ENCODE measurements around the gene KCNIP2.

The KCNIP2 gene

DNA sequence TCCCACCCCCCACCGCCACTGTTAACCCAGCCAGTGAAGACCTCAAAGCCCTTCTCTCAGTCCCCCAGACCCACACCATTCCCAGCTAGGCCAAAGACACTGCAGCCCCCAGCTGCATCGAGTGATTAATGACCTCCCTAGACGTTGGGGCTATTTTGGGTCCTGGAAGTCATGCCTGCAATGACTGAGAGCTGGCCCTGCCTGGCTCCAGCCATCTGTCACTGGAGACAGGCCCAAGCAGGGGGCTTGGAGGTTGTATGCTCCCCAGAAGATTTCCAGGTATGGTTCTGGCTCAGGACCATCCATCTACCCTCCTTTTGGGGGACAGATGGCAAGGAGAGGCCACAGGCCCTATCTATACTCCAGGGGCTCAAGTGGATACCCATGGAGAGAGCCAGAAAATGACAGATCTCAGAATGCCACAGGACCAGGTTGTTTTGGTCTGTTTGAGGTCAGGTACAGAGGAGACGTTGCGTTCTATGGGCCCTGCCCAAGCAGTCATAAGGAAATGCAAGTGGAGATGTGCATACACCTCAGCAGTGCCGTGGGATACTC is 5.1 kb downstream of the KCNIP2 start:
- no peaks in the 10 kb centered on the region for H3K27me3 ChIP-seq (ENCODE audit: low read depth, low read length)
- no peak overlapping the region for H3K4me3 ChIP-seq (ENCODE audit: low read length)
- no peaks in the 10 kb centered on the region; the same call in 1 of the 2 replicates for H4K20me1 ChIP-seq (ENCODE audit: insufficient read depth, low read length)
- no peak overlapping the region for H3K4me2 ChIP-seq (ENCODE audit: low read length)
- H2AFZ ChIP-seq (ENCODE audit: low read depth, low read length): no peak overlapping the region
- H3K36me3 ChIP-seq (replicated peaks; ENCODE audit: low read depth, low read length): no peaks in the 10 kb centered on the region
- no peaks in the 10 kb centered on the region for H3K9me3 ChIP-seq (ENCODE audit: insufficient read depth, low read length)
- peaks cover 29% of the 10 kb centered on the region for H3K4me1 ChIP-seq (ENCODE audit: low read length)
- no peak overlapping the region for H3K27ac ChIP-seq (ENCODE audit: low read length)
- H3K79me2 ChIP-seq (ENCODE audit: low read length): no peaks in the 10 kb centered on the region; the same call in 1 of the 2 replicates
- H3K9ac ChIP-seq (ENCODE audit: low read length): no peak overlapping the region
- TF ChIP-seq EZH2phosphoT487 (IDR thresholded peaks at IDR 0.05; ENCODE audit: low read depth): no peak
- TF ChIP-seq, protein P1, sequence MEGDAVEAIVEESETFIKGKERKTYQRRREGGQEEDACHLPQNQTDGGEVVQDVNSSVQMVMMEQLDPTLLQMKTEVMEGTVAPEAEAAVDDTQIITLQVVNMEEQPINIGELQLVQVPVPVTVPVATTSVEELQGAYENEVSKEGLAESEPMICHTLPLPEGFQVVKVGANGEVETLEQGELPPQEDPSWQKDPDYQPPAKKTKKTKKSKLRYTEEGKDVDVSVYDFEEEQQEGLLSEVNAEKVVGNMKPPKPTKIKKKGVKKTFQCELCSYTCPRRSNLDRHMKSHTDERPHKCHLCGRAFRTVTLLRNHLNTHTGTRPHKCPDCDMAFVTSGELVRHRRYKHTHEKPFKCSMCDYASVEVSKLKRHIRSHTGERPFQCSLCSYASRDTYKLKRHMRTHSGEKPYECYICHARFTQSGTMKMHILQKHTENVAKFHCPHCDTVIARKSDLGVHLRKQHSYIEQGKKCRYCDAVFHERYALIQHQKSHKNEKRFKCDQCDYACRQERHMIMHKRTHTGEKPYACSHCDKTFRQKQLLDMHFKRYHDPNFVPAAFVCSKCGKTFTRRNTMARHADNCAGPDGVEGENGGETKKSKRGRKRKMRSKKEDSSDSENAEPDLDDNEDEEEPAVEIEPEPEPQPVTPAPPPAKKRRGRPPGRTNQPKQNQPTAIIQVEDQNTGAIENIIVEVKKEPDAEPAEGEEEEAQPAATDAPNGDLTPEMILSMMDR (IDR thresholded peaks at IDR 0.05; ENCODE audit: low read depth, low read length): no peak

DNA sequence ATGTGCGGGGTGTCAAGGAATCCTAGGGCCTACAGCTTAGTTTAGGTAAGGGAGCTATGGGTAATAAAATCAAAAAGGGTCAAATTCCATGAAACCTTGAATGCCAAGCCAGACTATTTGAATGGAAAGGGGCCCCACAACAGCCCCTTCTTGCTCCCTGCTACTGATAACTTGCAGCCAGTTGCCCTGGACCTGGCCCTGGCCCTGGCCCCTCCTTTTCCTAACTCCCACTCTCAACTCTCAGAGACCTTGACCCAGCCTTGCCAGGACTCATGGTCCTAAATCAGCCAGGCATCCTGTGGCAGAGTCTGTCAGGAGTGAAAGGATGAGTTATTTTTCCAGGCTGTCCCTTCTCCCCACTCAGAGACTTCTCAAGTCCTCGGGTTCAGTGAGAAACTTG is 5.9 kb downstream of the KCNIP2 start:
- Histone ChIP-seq H3K79me2 (ENCODE audit: low read length) (no peaks in the 10 kb centered on the region; the same call in 1 of the 2 replicates), H3K27me3 (ENCODE audit: low read depth, low read length) (no peaks in the 10 kb centered on the region), H3K9me3 (ENCODE audit: insufficient read depth, low read length) (no peaks in the 10 kb centered on the region), H3K36me3 (replicated peaks; ENCODE audit: low read depth, low read length) (no peaks in the 10 kb centered on the region), H4K20me1 (ENCODE audit: insufficient read depth, low read length) (no peaks in the 10 kb centered on the region; the same call in 1 of the 2 replicates), H2AFZ (ENCODE audit: low read depth, low read length) (no peak overlapping the region), H3K4me3 (ENCODE audit: low read length) (no peak overlapping the region), H3K27ac (ENCODE audit: low read length) (no peak overlapping the region), H3K9ac (ENCODE audit: low read length) (no peak overlapping the region), H3K4me2 (ENCODE audit: low read length) (no peak overlapping the region), H3K4me1 (ENCODE audit: low read length) (peaks cover 24% of the 10 kb centered on the region)
- no peak for TF ChIP-seq EZH2phosphoT487 (IDR thresholded peaks at IDR 0.05; ENCODE audit: low read depth)
- TF ChIP-seq, protein P1 (IDR thresholded peaks at IDR 0.05; ENCODE audit: low read depth, low read length): no peak

DNA sequence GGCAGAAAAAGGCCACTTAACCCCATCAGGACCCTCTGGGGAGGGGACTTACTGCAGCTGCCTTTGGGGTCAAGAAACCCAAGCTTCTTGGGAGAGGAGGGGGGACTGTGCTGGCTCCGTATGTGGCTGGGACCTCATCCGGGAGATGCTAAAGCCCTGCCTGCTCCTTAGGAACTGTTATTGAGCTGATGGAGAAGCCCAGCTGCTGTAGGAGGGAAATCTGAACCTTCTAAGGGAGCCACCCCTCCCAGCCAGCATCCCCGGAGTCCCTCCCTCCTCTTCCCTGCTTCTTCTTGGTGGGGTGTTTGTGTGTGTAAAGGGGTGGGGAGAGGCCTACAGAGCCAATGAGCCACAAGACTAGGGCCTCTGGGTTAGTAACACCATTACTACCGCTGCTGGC is 8.2 kb downstream of the KCNIP2 start:
- Histone ChIP-seq H3K4me1 (ENCODE audit: low read length) (peaks cover 14% of the 10 kb centered on the region), H3K79me2 (ENCODE audit: low read length) (no peaks in the 10 kb centered on the region; the same call in 1 of the 2 replicates), H3K4me2 (ENCODE audit: low read length) (no peak overlapping the region), H2AFZ (ENCODE audit: low read depth, low read length) (no peak overlapping the region), H3K9me3 (ENCODE audit: insufficient read depth, low read length) (no peaks in the 10 kb centered on the region), H4K20me1 (ENCODE audit: insufficient read depth, low read length) (no peaks in the 10 kb centered on the region; the same call in 1 of the 2 replicates), H3K27ac (ENCODE audit: low read length) (no peak overlapping the region), H3K27me3 (ENCODE audit: low read depth, low read length) (no peaks in the 10 kb centered on the region), H3K36me3 (replicated peaks; ENCODE audit: low read depth, low read length) (no peaks in the 10 kb centered on the region), H3K9ac (ENCODE audit: low read length) (no peak overlapping the region), H3K4me3 (ENCODE audit: low read length) (no peak overlapping the region)
- TF ChIP-seq, protein P1 (IDR thresholded peaks at IDR 0.05; ENCODE audit: low read depth, low read length): no peak
- no peak for TF ChIP-seq EZH2phosphoT487 (IDR thresholded peaks at IDR 0.05; ENCODE audit: low read depth)

DNA sequence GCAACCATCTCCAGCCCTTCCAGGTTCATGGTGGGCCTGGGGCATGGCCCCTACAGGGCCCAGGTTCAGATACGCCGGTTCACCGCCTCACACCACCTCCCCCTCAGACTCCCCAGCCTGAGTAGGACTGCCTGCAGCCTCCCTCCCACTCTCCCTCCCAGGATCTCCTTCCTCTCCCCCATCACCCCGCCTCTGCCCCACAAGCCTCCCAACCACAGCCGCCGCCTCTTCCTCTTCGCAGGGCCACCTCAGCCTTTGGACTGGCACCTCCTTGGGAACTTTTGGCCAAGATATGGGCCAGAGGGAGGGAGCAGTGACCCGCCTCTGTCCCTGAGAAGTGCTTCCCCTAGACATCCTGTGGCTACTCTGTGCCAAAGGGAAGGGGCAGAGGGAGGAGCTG is 9.3 kb downstream of the KCNIP2 start:
- Histone ChIP-seq H3K4me2 (ENCODE audit: low read length) (no peak overlapping the region), H3K4me1 (ENCODE audit: low read length) (peaks cover 18% of the 10 kb centered on the region), H3K79me2 (ENCODE audit: low read length) (no peaks in the 10 kb centered on the region; the same call in 1 of the 2 replicates), H3K36me3 (replicated peaks; ENCODE audit: low read depth, low read length) (no peaks in the 10 kb centered on the region), H3K9me3 (ENCODE audit: insufficient read depth, low read length) (no peaks in the 10 kb centered on the region), H2AFZ (ENCODE audit: low read depth, low read length) (no peak overlapping the region), H4K20me1 (ENCODE audit: insufficient read depth, low read length) (peaks cover 5% of the 10 kb centered on the region; the same call in 1 of the 2 replicates), H3K9ac (ENCODE audit: low read length) (no peak overlapping the region), H3K4me3 (ENCODE audit: low read length) (no peak overlapping the region), H3K27ac (ENCODE audit: low read length) (no peak overlapping the region), H3K27me3 (ENCODE audit: low read depth, low read length) (no peaks in the 10 kb centered on the region)
- TF ChIP-seq, protein P1 (IDR thresholded peaks at IDR 0.05; ENCODE audit: low read depth, low read length): no peak
- no peak for TF ChIP-seq EZH2phosphoT487 (IDR thresholded peaks at IDR 0.05; ENCODE audit: low read depth)

Data from OCI-LY3 (cell line).